IPS-NIHi11 (cell line): ENCODE measurements around the gene ALPK1.
A peak's percentile ranks its signal among the peaks of the same experiment; 100 is the strongest.
"Not testable (repeated sequence)": the region's sequence is repeated elsewhere in the genome, so short reads cannot be mapped to it uniquely, and the experiment has no call there.

Source experiments
- DNase-seq: peaks from one replicate; pipeline ENCODE4 v3.0.0; 2012; ENCODE audit warnings: mixed read lengths, low spot score

Gene ALPK1

GRCh38 chr4:112284662-112285411 lies 12.3 kb upstream of the ALPK1 start:
- peak; percentile 20 for DNase-seq

DNA sequence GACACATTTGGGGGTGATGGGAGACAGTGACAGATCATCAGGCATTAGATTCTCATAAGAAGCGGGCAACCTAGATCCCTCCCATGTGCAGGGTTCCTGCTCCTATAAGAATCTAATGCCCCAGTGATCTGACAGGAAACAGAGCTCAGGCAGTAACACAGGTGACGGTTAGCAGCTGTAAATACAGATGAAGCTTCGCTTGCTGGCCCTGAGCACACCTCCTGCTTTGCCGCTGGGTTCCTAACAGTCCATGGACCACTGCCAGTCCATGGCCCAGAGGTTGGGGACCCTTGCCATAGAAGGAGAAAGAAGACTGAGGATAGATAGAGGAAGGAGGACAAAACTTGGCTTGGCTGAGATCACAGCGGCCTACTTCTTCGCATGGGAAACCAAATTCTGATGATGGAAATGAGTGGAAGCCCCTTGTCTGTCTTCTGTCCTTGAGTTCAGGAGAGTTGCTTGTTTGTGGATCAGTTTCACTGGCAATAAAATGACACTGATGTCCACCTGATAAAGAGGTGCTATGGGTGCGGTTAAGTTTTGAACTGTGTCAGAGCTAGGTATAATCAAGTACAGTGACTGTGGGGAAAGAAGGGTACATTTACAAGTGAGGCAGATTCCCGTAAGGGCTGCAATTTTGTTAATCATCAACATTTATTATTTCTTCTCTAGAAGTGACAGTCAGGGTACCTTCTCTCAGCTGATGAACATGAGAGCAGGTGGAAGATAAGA lies 9.7 kb upstream of the ALPK1 start:
- no peak for DNase-seq

DNA sequence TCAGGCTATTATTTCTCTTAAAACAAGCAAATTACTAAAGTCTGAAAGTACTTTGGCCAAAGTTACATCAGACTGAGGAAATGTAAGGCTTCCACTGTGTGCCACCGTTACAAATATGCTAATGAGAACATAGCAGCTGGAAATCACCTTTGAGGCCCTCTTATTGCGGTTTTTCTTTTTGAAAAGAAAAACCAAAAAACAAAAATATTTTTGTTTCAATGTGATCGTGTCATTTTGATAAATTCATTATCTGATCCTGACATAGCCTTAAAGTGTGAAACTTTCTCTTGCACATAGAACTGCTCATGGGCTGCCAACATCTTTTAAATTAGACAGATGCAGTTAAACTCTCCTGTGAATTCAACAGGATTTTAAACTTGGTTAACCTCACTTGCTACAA lies 8.7 kb upstream of the ALPK1 start:
- DNase-seq, result no peak

GRCh38 chr4:112289407-112290253 lies 7.5 kb upstream of the ALPK1 start:
- DNase-seq, result no peak

DNA sequence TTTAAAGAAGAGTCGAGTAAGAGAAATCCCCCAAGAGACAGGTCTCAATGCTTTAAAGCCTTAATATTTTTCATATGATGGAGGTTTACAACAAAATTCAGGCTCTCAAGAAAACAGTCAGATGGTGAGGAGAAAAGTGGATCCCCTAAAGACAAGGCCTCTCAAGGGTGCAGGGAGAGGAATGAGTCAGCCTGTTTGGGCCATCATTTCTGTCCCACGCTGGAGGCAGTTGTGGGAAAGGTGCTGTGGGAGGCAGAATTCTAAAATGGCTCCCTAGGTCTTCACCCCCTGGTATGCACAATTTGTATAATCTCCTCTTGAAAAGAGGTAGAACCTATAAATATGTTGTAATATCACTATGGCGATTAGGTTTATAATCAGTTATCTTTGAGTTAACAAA lies 6.8 kb upstream of the ALPK1 start:
- no peak for DNase-seq

DNA sequence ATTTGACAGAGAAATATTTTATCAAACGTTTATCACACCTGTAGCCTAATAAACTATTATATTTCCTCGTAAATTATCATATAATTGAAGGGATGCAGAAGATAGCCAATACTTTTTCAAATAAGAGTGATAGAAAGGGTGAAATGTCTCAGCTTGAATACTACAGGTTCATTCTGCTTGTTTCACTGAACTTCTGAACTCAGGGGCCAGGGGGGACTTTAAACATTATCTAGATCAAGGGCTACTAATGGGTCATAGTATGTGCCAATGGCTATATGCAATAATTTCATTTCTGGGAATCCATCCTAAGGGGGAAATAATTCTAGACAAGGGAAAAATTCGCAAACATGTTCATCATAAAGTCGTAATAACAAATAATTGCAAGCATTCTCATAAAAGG lies 2.6 kb downstream of the ALPK1 start:
- DNase-seq, result no peak

DNA sequence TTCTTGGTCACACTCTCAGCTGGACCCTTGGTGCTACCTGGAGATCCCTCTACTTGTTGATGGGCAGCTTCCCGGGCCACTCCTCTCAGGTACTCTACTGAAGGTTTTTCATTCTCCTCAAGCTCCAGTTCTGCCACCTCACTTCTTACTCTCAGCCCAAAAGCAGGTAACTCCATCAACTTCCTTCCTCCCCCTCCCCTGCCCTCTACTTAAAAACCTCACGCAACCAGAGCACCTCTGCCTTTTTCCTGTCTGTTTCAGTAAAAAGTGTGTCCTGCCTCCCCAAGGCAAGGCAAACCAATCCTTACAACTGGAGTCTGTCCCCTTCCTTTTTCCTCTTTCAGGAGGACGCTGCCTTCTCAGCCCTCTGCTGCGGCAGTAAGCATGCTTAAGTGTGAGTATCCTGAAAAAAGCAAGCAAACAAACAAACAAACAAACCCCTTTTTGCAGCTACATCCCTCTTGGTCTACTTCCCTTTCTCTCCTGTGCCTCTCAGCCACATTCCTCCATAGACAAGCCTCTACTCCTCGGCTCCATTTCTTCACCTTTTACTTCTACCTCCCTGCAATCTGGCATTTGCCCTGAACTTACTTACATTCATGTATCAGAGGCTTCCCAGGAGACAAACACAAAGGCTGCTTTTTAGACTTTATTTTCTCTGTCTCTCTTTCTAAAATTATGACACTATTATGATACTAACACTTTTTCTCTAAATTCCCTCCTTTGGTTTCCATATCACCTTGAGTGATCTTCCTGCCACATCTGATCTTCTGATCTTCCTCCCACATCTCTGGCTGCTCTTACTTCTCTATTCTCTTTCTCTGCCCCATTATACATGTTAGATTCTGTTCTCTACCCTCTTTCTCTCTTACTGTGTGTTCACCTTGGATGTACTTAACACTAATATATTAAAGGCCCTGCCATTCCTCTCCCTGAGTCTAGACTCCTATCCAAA lies 5.4 kb downstream of the ALPK1 start:
- no peak for DNase-seq

DNA sequence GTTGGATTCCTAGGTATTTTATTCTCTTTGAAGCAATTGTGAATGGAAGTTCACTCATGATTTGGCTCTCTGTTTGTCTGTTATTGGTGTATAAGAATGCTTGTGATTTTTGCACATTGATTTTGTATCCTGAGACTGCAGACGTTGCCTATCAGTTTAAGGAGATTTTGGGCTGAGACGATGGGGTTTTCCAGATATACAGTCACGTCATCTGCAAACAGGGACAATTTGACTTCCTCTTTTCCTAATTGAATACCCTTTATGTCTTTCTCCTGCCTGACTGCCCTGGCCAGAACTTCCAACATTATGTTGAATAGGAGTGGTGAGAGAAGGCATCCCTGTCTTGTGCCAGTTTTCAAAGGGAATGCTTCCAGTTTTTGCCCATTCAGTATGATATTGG lies 8.3 kb downstream of the ALPK1 start:
- not testable (repeated sequence) for DNase-seq

DNA sequence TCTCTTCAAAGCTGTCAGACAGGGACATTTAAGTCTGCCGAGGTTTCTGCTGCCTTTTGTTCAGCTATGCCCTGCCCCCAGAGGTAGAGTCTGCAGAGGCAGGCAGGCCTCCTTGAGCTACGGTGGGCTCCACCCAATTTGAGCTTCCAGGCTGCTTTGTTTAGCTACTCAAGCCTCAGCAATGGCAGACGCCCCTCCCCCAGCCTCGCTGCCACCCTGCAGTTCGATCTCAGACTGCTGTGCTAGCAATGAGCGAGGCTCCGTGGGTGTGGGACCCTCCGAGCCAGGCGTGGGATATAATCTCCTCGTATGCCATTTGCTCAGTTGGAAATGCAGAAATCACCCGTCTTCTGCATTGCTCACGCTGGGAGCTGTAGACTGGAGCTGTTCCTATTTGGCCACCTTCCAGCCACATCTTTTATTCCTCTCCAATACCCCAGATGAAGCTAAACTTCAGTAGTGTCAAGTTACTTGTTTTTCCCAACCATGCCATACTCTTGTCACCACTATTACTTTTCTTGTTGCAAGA lies 12.2 kb downstream of the ALPK1 start:
- DNase-seq, result not testable (repeated sequence)

DNA sequence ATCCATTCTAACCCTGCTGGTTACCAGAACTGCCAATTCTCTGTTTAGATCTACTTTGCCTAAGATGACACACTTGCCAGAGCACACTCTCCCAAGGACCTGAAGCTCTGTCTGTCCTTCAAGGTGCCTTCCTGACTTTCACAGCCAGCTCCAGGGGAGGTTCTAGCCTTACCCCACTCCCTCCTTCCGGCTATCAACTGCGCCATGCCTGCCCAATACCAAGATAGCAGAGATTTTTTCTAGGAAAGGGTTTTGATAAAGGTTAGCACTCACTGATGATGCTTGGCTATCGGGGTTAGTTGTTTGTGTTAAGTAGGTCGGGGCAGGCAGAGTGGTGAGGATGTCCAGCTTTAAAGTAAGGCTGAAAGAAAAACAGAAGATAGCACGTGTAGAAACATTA lies 14.3 kb downstream of the ALPK1 start:
- no peak for DNase-seq

DNA sequence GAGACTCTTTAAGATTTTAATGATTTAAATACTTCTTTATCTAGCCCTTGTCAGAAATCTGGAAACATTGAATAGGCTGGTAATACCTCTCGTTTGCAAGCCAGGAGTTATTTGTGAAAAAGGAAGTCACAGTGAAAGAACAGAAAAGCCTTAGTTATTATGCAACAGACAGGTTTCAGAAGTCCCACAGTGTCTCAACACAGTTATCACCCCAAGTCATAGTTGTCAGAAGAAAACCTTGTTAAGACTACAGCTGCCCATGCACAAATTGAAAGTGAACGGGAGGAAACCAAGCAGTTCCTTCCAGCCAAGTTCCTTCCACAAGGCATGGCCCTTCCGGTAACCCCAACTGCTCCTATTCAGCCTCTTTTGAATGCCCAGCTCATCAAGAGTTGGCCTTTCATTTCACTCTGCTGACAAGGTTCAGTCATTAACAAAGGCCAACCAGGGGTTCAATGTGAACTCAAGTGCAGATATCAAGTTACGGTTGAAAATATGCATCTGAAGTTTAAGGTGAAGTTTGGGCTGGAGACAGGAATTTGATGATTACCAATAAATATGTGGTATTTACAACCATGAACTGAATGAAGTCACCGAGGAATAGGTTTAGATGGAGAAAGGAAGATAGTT lies 15.6 kb downstream of the ALPK1 start:
- peak; percentile 23 for DNase-seq

GRCh38 chr4:112315446-112315845 lies 18.3 kb downstream of the ALPK1 start:
- DNase-seq, result no peak

DNA sequence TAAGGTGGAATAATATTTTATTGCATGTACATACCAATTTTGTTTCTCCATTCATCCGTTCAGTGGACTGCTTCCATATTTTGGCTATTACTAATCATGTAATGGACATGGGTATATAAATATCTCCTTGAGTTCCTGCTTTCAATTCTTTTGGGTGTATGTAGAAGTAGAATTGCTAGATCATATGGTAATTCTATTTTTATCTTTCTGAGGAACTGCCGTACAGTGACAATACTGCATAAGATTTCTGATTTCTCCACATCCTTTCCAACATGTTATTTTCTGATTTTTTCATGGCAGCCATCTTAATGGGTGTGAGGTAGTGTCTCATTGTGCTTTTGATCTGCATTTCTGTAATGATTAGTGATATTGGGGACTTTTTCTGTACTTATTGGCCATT lies 19.2 kb downstream of the ALPK1 start:
- no peak for DNase-seq

- DNase-seq, result no peak
These were observed 21.3 kb downstream of the ALPK1 start for GRCh38 chr4:112318239-112319142.

GRCh38 chr4:112321776-112322684 lies 24.9 kb downstream of the ALPK1 start:
- peak; percentile 57 for DNase-seq

- DNase-seq, result no peak
These were observed 25.7 kb downstream of the ALPK1 start for GRCh38 chr4:112322866-112323265.

DNA sequence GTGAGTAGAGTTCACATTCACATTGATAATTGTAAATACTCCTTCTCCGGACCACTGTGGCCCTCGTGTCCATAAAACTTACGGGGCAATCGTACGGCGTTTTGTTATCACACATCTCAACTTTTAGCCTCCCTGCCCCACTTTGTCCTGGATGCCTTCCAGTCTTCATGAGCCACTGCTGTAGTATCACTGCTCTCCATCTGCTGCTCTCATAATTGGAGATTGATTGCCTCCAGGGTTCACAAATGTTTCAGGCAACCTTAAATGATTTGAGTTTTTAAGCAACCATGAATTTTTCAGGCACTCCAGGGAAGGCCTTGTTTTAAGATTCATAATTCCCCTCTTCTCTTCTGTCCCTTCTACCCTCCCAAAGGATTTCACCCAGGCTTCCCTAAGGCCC lies 28.4 kb downstream of the ALPK1 start:
- DNase-seq, result no peak

DNA sequence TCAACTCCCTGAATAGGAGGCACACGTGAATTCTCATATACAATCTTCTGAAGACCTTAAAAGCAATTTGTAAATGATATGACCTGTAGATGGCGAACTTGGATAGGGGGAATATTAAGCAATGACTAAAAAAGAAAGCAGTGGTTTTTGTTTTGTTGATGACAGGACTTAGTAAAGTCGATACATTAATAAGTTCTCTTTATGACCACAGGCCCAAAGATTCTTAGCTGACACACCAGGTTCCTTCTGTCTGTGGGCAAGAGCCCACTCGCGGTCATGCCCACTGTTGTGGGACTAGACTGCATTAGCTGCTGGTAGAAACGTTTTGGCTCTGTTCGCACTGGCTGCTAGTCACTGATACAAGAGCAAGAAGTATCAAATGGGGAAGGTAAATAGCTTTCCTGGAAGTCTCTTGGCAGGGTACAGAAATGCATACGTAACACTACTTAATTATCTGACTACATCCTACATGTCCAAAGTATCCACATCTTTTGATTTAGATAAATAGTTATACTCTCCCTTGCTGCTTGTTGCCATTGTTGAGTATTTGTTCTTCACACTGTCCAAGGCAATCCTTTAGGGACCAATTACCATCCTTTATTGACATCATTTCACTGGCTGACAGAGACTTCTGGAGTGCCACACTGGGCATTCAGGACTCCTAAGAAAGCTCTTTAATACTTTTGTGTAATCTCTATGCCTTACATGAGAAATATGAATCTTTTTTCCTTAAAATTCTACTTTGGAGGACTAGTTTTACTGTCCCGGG lies 31.0 kb downstream of the ALPK1 start:
- DNase-seq, result peak; percentile 32
